HG02943 (cell line): Measurements from ENCODE around the gene UST.
"Not testable (repeated sequence)": the region's sequence is repeated elsewhere in the genome, so short reads cannot be mapped to it uniquely, and the experiment has no call there.

ENCODE experiments used
- ATAC-seq: cut with Tn5 transposase; IDR thresholded peaks from one replicate; pipeline ENCODE4 v1.9.1; 2021; ENCODE audit warnings: mild to moderate bottlenecking, low read depth, moderate library complexity; ENCODE audit not compliant: unreplicated experiment

UST gene

GRCh38 chr6:148967011-148967520, 220.2 kb downstream of the UST start:
- ATAC-seq, result no peak

- ATAC-seq, result no peak
Observed at GRCh38 chr6:148967541-148967956, 220.7 kb downstream of the UST start.

- ATAC-seq, result no peak
Observed at GRCh38 chr6:148968771-148969602, 222.2 kb downstream of the UST start.

- ATAC-seq, result no peak
Observed at GRCh38 chr6:148969603-148970061, 222.8 kb downstream of the UST start.

GRCh38 chr6:148971031-148971927, 224.4 kb downstream of the UST start:
- ATAC-seq, result no peak

GRCh38 chr6:148972481-148972880, 225.7 kb downstream of the UST start:
- no peak for ATAC-seq

GRCh38 chr6:148973538-148974208, 226.8 kb downstream of the UST start:
- no peak for ATAC-seq

GRCh38 chr6:148974351-148974750, 227.5 kb downstream of the UST start:
- no peak for ATAC-seq

GRCh38 chr6:148978298-148978697, 231.5 kb downstream of the UST start:
- not testable (repeated sequence) for ATAC-seq

GRCh38 chr6:148979014-148979901, 232.4 kb downstream of the UST start:
- ATAC-seq, result no peak

GRCh38 chr6:148980234-148980633, 233.4 kb downstream of the UST start:
- no peak for ATAC-seq

- no peak for ATAC-seq
Observed at GRCh38 chr6:148981515-148981914, 234.7 kb downstream of the UST start.

- ATAC-seq, result no peak
Observed at GRCh38 chr6:148983101-148983761, 236.4 kb downstream of the UST start.

GRCh38 chr6:148983966-148984365, 237.1 kb downstream of the UST start:
- no peak for ATAC-seq

GRCh38 chr6:148984531-148985056, 237.8 kb downstream of the UST start:
- ATAC-seq, result no peak

- ATAC-seq, result no peak
Observed at GRCh38 chr6:148985499-148985898, 238.7 kb downstream of the UST start.

GRCh38 chr6:148986608-148987007, 239.8 kb downstream of the UST start:
- ATAC-seq, result no peak

GRCh38 chr6:148987982-148988381, 241.2 kb downstream of the UST start:
- ATAC-seq, result no peak

- ATAC-seq, result no peak
Observed at GRCh38 chr6:148989585-148989984, 242.8 kb downstream of the UST start.
